GM23338 (cell line): ENCODE results near the gene KCTD12. TPM values are rescaled to one million over a fixed set of nuclear protein-coding genes. Genes with fewer than 3 reads are reported as not detected.
"Not testable (repeated sequence)": the region's sequence is repeated elsewhere in the genome, so short reads cannot be mapped to it uniquely, and the experiment has no call there.

Experiments
- ATAC-seq: fragments of 200-7000 bp; cut with Tn5 transposase; 3 replicates; pipeline ENCODE4 v1.9.1; 2020
- DNase-seq: peaks from one replicate; pipeline ENCODE4 v3.0.0-alpha.2; 2015; ENCODE audit warnings: low spot score
- H2AFZ ChIP-seq: fragments of 200-600 bp; sonication (generic); 2 replicates; pipeline ENCODE4 v1.8.0; 2016; ENCODE audit warnings: antibody characterized with exemption, mild to moderate bottlenecking, moderate library complexity
- H3F3A ChIP-seq: fragments of 200-600 bp; sonication (generic); replicated peaks from 2 replicates; pipeline ENCODE4 v1.8.0; 2017; ENCODE audit warnings: antibody characterized with exemption, mixed run types, low read depth
- H3K27ac ChIP-seq: fragments of 200-600 bp; sonication (generic); 2 replicates; pipeline ENCODE4 v1.6.1; 2016; ENCODE audit warnings: low read depth
- H3K27me3 ChIP-seq: fragments of 200-600 bp; sonication (generic); 2 replicates; pipeline ENCODE4 v1.8.0; 2016; ENCODE audit warnings: mild to moderate bottlenecking, mixed run types, moderate library complexity; ENCODE audit not compliant: insufficient read depth
- H3K36me3 ChIP-seq: fragments of 200-600 bp; sonication (generic); 2 replicates; pipeline ENCODE4 v1.8.0; 2016; ENCODE audit warnings: mild to moderate bottlenecking; ENCODE audit not compliant: insufficient read depth
- H3K4me1 ChIP-seq: fragments of 200-600 bp; sonication (generic); 2 replicates; pipeline ENCODE4 v1.8.0; 2016; ENCODE audit warnings: mild to moderate bottlenecking, moderate library complexity; ENCODE audit not compliant: insufficient read depth
- H3K4me2 ChIP-seq: fragments of 200-600 bp; sonication (generic); 2 replicates; pipeline ENCODE4 v1.7.1; 2017; ENCODE audit warnings: mixed run types
- H3K4me3 ChIP-seq: fragments of 200-600 bp; sonication (generic); 2 replicates; pipeline ENCODE4 v1.6.1; 2016; ENCODE audit warnings: mixed run types
- H3K79me2 ChIP-seq: fragments of 200-600 bp; sonication (generic); replicated peaks from 2 replicates; pipeline ENCODE4 v1.8.0; 2017; ENCODE audit warnings: mild to moderate bottlenecking; ENCODE audit not compliant: insufficient read depth
- H3K9me2 ChIP-seq: fragments of 200-600 bp; sonication (generic); 2 replicates; pipeline ENCODE4 v1.8.0; 2017; ENCODE audit not compliant: insufficient read depth
- H4K20me1 ChIP-seq: fragments of 200-600 bp; sonication (generic); replicated peaks from 2 replicates; pipeline ENCODE4 v1.8.0; 2017; ENCODE audit warnings: mild to moderate bottlenecking; ENCODE audit not compliant: insufficient read depth
- H3K27ac Mint-ChIP-seq: 2 replicates; pipeline ENCODE4 v1.8.0; 2020; ENCODE audit warnings: inconsistent platforms, mild to moderate bottlenecking, moderate library complexity, mixed read lengths
- H3K27me3 Mint-ChIP-seq: 3 replicates; pipeline ENCODE4 v1.8.0; 2022; ENCODE audit warnings: low read depth, mild to moderate bottlenecking, moderate library complexity, mixed read lengths, inconsistent platforms; ENCODE audit not compliant: insufficient read depth, poor library complexity
- H3K36me3 Mint-ChIP-seq: 3 replicates; pipeline ENCODE4 v1.8.0; 2021; ENCODE audit warnings: low read depth, mild to moderate bottlenecking, inconsistent platforms, moderate library complexity, mixed read lengths
- H3K4me1 Mint-ChIP-seq: 3 replicates; pipeline ENCODE4 v1.8.0; 2020; ENCODE audit warnings: mild to moderate bottlenecking, inconsistent platforms, mixed read lengths
- H3K4me3 Mint-ChIP-seq: 3 replicates; pipeline ENCODE4 v1.8.0; 2021; ENCODE audit warnings: moderate library complexity, mild to moderate bottlenecking, inconsistent platforms, mixed read lengths
- H3K9me3 Mint-ChIP-seq: 3 replicates; pipeline ENCODE4 v1.8.0; 2020; ENCODE audit warnings: moderate library complexity, mild to moderate bottlenecking, inconsistent platforms, mixed read lengths
- CREB1 ChIP-seq: fragments of 250-450 bp; sonication (Bioruptor Pico); IDR thresholded peaks from 2 replicates; pipeline ENCODE4 v1.5.0; 2020; ENCODE audit warnings: low read depth, mild to moderate bottlenecking, moderate library complexity
- EZH2 ChIP-seq: fragments of 200-600 bp; sonication (generic); IDR thresholded peaks from one replicate; pipeline ENCODE4 v1.8.0; 2017; ENCODE audit warnings: antibody characterized with exemption, mild to moderate bottlenecking, low read depth; ENCODE audit not compliant: unreplicated experiment
- NANOG ChIP-seq: IDR thresholded peaks from 2 replicates; pipeline ENCODE4 v1.6.1; 2016; ENCODE audit warnings: antibody characterized with exemption, borderline replicate concordance
- POLR2AphosphoS5 ChIP-seq: IDR thresholded peaks from 2 replicates; pipeline ENCODE4 v1.6.1; 2016; ENCODE audit warnings: antibody characterized with exemption, low read depth
- STAT1 ChIP-seq: IDR thresholded peaks from one replicate; pipeline ENCODE4 v1.6.1; 2016; ENCODE audit warnings: antibody characterized with exemption; ENCODE audit not compliant: unreplicated experiment
- ZNF114 ChIP-seq: fragments of 250-450 bp; sonication (Bioruptor Pico); IDR thresholded peaks from 2 replicates; pipeline ENCODE4 v1.5.0; 2020; ENCODE audit warnings: mild to moderate bottlenecking, moderate library complexity
- ZNF331 ChIP-seq: fragments of 250-450 bp; sonication (Bioruptor Pico); IDR thresholded peaks from 2 replicates; pipeline ENCODE4 v1.5.0; 2020; ENCODE audit warnings: low read depth, mild to moderate bottlenecking, moderate library complexity
- polyA plus RNA-seq: library from polyadenylated mRNA; unstranded; fragments of >200 nt; fragmentation: Nextera tagmentation; extraction: Ambion mirVana; gene quantifications from 2 replicates; pipeline ENCODE4 v1.2.1, GENCODE V29; 2016
- total RNA-seq: library from RNA; depleted of rRNA; stranded (reverse); fragments of >200 nt; shearing (Covaris generic); gene quantifications from 2 replicates; pipeline ENCODE4 v1.2.3, GENCODE V29; 2014
- TF ChIP-seq, protein P1 (sequence below), 2 experiments: fragments of 200-600 bp in 1 of 2; sonication (generic) in 1 of 2; conservative IDR thresholded peaks; 2 replicates each; pipeline versions ENCODE4 v1.5.1 to v1.6.1; 2016 to 2017; ENCODE audit warnings: antibody characterized with exemption in 2 of 2, low read depth in 2 of 2, mild to moderate bottlenecking in 2 of 2, moderate library complexity in 1 of 2

The KCTD12 gene
- total and polyA plus RNA-seq, 2 experiments from 2014 or later: 3.3 to 12.0 TPM

- TF ChIP-seq, protein P1, sequence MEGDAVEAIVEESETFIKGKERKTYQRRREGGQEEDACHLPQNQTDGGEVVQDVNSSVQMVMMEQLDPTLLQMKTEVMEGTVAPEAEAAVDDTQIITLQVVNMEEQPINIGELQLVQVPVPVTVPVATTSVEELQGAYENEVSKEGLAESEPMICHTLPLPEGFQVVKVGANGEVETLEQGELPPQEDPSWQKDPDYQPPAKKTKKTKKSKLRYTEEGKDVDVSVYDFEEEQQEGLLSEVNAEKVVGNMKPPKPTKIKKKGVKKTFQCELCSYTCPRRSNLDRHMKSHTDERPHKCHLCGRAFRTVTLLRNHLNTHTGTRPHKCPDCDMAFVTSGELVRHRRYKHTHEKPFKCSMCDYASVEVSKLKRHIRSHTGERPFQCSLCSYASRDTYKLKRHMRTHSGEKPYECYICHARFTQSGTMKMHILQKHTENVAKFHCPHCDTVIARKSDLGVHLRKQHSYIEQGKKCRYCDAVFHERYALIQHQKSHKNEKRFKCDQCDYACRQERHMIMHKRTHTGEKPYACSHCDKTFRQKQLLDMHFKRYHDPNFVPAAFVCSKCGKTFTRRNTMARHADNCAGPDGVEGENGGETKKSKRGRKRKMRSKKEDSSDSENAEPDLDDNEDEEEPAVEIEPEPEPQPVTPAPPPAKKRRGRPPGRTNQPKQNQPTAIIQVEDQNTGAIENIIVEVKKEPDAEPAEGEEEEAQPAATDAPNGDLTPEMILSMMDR (conservative IDR thresholded peaks at IDR 0.05; ENCODE audit: low read depth in 2 of 2): no peak
Observed at GRCh38 chr13:76925115-76925514, 38.9 kb upstream of the KCTD12 start (continued).

DNA sequence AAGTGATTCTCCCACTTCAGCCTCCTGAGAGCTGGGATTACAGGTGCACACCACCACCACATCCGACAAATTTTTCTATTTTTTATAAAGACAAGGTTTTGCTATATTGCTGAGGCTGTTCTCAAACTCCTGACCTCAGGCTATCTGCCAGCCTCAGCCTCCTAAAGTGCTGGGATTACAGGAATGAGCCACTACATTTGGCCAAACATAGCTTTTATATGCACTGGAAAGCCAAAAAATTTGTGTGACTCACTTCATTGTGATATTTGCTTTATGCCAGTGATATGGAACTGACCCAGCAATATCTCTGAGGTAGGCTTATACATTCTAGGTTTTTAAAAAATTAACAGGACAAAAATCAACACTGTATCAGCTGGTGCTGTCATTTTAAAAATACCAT is 35.3 kb upstream of the KCTD12 start:
- Histone ChIP-seq H2AFZ (no peak overlapping the region), H3K27ac (no peak overlapping the region), H3K36me3 (no peaks in the 10 kb centered on the region), H3K4me2 (no peak overlapping the region), H4K20me1 (no peaks in the 10 kb centered on the region), H3K79me2 (no peaks in the 10 kb centered on the region), H3K27me3 (no peaks in the 10 kb centered on the region), H3K9me2 (peaks cover 3% of the 10 kb centered on the region; the same call in 1 of the 2 replicates), H3F3A (no peaks in the 10 kb centered on the region), H3K4me3 (no peak overlapping the region), H3K4me1 (no peaks in the 10 kb centered on the region)
- Mint-ChIP-seq H3K27ac (no peak overlapping the region), H3K4me3 (no peak overlapping the region), H3K27me3 (peaks cover 4% of the 10 kb centered on the region), H3K36me3 (no peaks in the 10 kb centered on the region), H3K9me3 (peaks cover 13% of the 10 kb centered on the region; the same call in 1 of the 3 replicates), H3K4me1 (no peaks in the 10 kb centered on the region)
- no peak for TF ChIP-seq CREB1 (CRISPR knock-in tag)
- no peak for TF ChIP-seq ZNF331 (CRISPR knock-in tag)
- ATAC-seq (no peak), DNase-seq (no peak)

- H3K36me3 ChIP-seq, H3K27ac ChIP-seq, H3K4me1 ChIP-seq, H3K4me1 Mint-ChIP-seq, H2AFZ ChIP-seq, H3K9me2 ChIP-seq, H3K4me3 Mint-ChIP-seq, H3K27me3 ChIP-seq, H3K4me2 ChIP-seq, H3K4me3 ChIP-seq, H4K20me1 ChIP-seq, H3F3A ChIP-seq, ATAC-seq, H3K27me3 Mint-ChIP-seq, H3K79me2 ChIP-seq, DNase-seq, H3K36me3 Mint-ChIP-seq: not testable (repeated sequence)
- Mint-ChIP-seq H3K9me3 (peaks cover 13% of the 10 kb centered on the region; the same call in 1 of the 3 replicates), H3K27ac (peak overlapping the region; percentile 51)
Observed at GRCh38 chr13:76917755-76918481, 31.7 kb upstream of the KCTD12 start.

DNA sequence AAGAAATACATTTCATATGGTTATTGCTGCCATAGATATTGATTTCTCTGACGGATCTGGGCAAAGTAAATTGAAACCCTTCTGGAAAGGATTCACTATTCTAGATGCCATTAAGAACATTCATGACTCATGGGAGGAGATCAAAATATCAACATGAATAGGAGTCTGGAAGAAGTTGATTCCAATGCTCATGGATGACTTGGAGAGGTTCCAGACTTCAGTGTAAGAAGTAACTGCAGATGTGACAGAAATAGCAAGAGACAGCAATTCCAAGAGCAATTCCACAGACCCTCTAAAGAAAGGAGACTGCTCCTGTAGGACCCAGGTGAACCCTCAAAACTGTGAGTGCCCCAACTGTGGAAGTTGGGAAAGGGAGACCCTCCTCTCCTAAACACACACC is 30.9 kb upstream of the KCTD12 start:
- DNase-seq: no peak

More for the DNA sequence above, 30.9 kb upstream of the KCTD12 start:
- H3K27me3 Mint-ChIP-seq: peaks cover 4% of the 10 kb centered on the region
- peak overlapping the region; percentile 12; the same call in 1 of the 2 replicates for H3K27ac Mint-ChIP-seq
- H3K36me3 Mint-ChIP-seq: no peaks in the 10 kb centered on the region
- Histone ChIP-seq H3F3A (no peaks in the 10 kb centered on the region), H3K4me2 (no peak overlapping the region), H4K20me1 (no peaks in the 10 kb centered on the region), H3K27me3 (no peaks in the 10 kb centered on the region), H3K4me1 (no peaks in the 10 kb centered on the region), H3K4me3 (no peak overlapping the region), H3K9me2 (peaks cover 7% of the 10 kb centered on the region; the same call in 1 of the 2 replicates), H3K27ac (no peak overlapping the region), H3K79me2 (no peaks in the 10 kb centered on the region), H3K36me3 (no peaks in the 10 kb centered on the region), H2AFZ (no peak overlapping the region)
- no peak for ATAC-seq
- TF ChIP-seq, protein P1 (conservative IDR thresholded peaks at IDR 0.05; ENCODE audit: low read depth in 2 of 2): no peak
- no peak for TF ChIP-seq EZH2
- TF ChIP-seq STAT1: no peak
- TF ChIP-seq NANOG: no peak
- TF ChIP-seq POLR2AphosphoS5: no peak
- no peak for TF ChIP-seq ZNF331 (CRISPR knock-in tag)
- no peak for TF ChIP-seq ZNF114
- TF ChIP-seq CREB1 (CRISPR knock-in tag): no peak
- peaks cover 13% of the 10 kb centered on the region; the same call in 1 of the 3 replicates for H3K9me3 Mint-ChIP-seq
- no peaks in the 10 kb centered on the region for H3K4me1 Mint-ChIP-seq
- H3K4me3 Mint-ChIP-seq: no peak overlapping the region
